OCI-LY1 (cell line): ENCODE results near the gene NOTUM.
A peak's percentile ranks its signal among the peaks of the same experiment; 100 is the strongest.

Experiments
- H2AFZ ChIP-seq: fragments of 200-600 bp; sonication (generic), shearing (Covaris generic); 2 replicates; pipeline ENCODE4 v1.6.0; 2014; ENCODE audit warnings: antibody characterized with exemption, mild to moderate bottlenecking, low read length
- H3F3A ChIP-seq: fragments of 200-600 bp; sonication (generic), shearing (Covaris generic); 2 replicates; pipeline ENCODE4 v1.6.0; 2014; ENCODE audit warnings: mild to moderate bottlenecking, antibody characterized with exemption, low read length, moderate library complexity; ENCODE audit not compliant: insufficient read depth
- H3K27ac ChIP-seq: fragments of 200-600 bp; sonication (generic); 2 replicates; pipeline ENCODE4 v1.5.1; 2014; ENCODE audit warnings: low read length, mixed run types, mild to moderate bottlenecking, low read depth; ENCODE audit not compliant: poor library complexity, severe bottlenecking
- H3K27me3 ChIP-seq: fragments of 200-600 bp; sonication (generic); 2 replicates; pipeline ENCODE4 v1.6.0; 2014; ENCODE audit warnings: antibody characterized with exemption, mild to moderate bottlenecking, low read length, moderate library complexity; ENCODE audit not compliant: insufficient read depth
- H3K36me3 ChIP-seq: fragments of 200-600 bp; sonication (generic); 2 replicates; pipeline ENCODE4 v1.6.1; 2014; ENCODE audit warnings: mild to moderate bottlenecking, antibody characterized with exemption, low read length, moderate library complexity, mixed read lengths; ENCODE audit not compliant: insufficient read depth
- H3K4me1 ChIP-seq: fragments of 200-600 bp; sonication (generic); 2 replicates; pipeline ENCODE4 v1.5.1; 2014; ENCODE audit warnings: mild to moderate bottlenecking, low read length, moderate library complexity; ENCODE audit not compliant: insufficient read depth, severe bottlenecking
- H3K4me2 ChIP-seq: fragments of 200-600 bp; sonication (generic), shearing (Covaris generic); 2 replicates; pipeline ENCODE4 v1.6.1; 2014; ENCODE audit warnings: low read length
- H3K4me3 ChIP-seq: fragments of 200-600 bp; sonication (generic); 2 replicates; pipeline ENCODE4 v1.5.1; 2014; ENCODE audit warnings: low read length, low read depth, mild to moderate bottlenecking, mixed read lengths; ENCODE audit not compliant: poor library complexity, severe bottlenecking
- H3K79me2 ChIP-seq: fragments of 200-600 bp; shearing (Covaris generic); 2 replicates; pipeline ENCODE4 v1.6.1; 2016; ENCODE audit warnings: mixed run types, low read length, mixed read lengths; ENCODE audit not compliant: insufficient read depth
- H3K9ac ChIP-seq: fragments of 200-600 bp; sonication (generic), shearing (Covaris generic); 2 replicates; pipeline ENCODE4 v1.6.1; 2014; ENCODE audit warnings: mild to moderate bottlenecking, low read length, mixed read lengths
- H3K9me2 ChIP-seq: fragments of 200-600 bp; sonication (generic), shearing (Covaris generic); 2 replicates; pipeline ENCODE4 v1.6.1; 2014; ENCODE audit warnings: low read depth, mild to moderate bottlenecking, low read length, mixed read lengths
- H3K9me3 ChIP-seq: fragments of 200-600 bp; shearing (Covaris generic); 2 replicates; pipeline ENCODE4 v1.6.1; 2014; ENCODE audit warnings: low read length, mixed read lengths
- H4K20me1 ChIP-seq: fragments of 200-600 bp; sonication (generic), shearing (Covaris generic); 2 replicates; pipeline ENCODE4 v1.6.0; 2016; ENCODE audit warnings: mild to moderate bottlenecking, low read length; ENCODE audit not compliant: insufficient read depth
- CTCF ChIP-seq: fragments of 200-600 bp; sonication (generic), shearing (Covaris generic); IDR thresholded peaks from 2 replicates; pipeline ENCODE4 v1.5.1; 2017; ENCODE audit warnings: mild to moderate bottlenecking, antibody characterized with exemption, low read length, moderate library complexity, mixed read lengths
- EZH2 ChIP-seq: fragments of 200-600 bp; sonication (generic), shearing (Covaris generic); IDR thresholded peaks from 2 replicates; pipeline ENCODE4 v1.8.0; 2017; ENCODE audit warnings: borderline replicate concordance, mixed run types, mild to moderate bottlenecking, antibody characterized with exemption, low read length, moderate library complexity, mixed read lengths

The NOTUM gene

GRCh38 chr17:81913394-81914102 is 47.4 kb downstream of the NOTUM start:
- H3F3A ChIP-seq, result no peaks in the 10 kb centered on the region
- no peak overlapping the region for H3K4me2 ChIP-seq
- H3K9ac ChIP-seq, result no peak overlapping the region
- no peaks in the 10 kb centered on the region for H3K9me3 ChIP-seq
- TF ChIP-seq EZH2, result no peak
- no peak for TF ChIP-seq CTCF
- H3K27ac ChIP-seq, result no peak overlapping the region
- H2AFZ ChIP-seq, result no peak overlapping the region
- no peaks in the 10 kb centered on the region for H3K79me2 ChIP-seq
- no peaks in the 10 kb centered on the region for H3K9me2 ChIP-seq
- peaks cover 49% of the 10 kb centered on the region for H3K36me3 ChIP-seq
- H4K20me1 ChIP-seq, result no peaks in the 10 kb centered on the region
- no peak overlapping the region for H3K4me3 ChIP-seq
- no peaks in the 10 kb centered on the region for H3K27me3 ChIP-seq
- H3K4me1 ChIP-seq, result peaks cover 36% of the 10 kb centered on the region

GRCh38 chr17:81912441-81913309 is 48.3 kb downstream of the NOTUM start:
- no peak for TF ChIP-seq CTCF
- no peaks in the 10 kb centered on the region for H3K79me2 ChIP-seq
- H3K27ac ChIP-seq, result no peak overlapping the region
- peaks cover 57% of the 10 kb centered on the region for H3K36me3 ChIP-seq
- H3K9ac ChIP-seq, result no peak overlapping the region
- H2AFZ ChIP-seq, result no peak overlapping the region
- H3K27me3 ChIP-seq, result no peaks in the 10 kb centered on the region
- no peaks in the 10 kb centered on the region for H4K20me1 ChIP-seq
- no peaks in the 10 kb centered on the region for H3F3A ChIP-seq
- H3K4me3 ChIP-seq, result no peak overlapping the region
- H3K9me2 ChIP-seq, result no peaks in the 10 kb centered on the region
- no peak overlapping the region for H3K4me2 ChIP-seq
- H3K9me3 ChIP-seq, result no peaks in the 10 kb centered on the region
- peaks cover 31% of the 10 kb centered on the region for H3K4me1 ChIP-seq

GRCh38 chr17:81911969-81912368 is 49.0 kb downstream of the NOTUM start:
- no peaks in the 10 kb centered on the region for H3F3A ChIP-seq
- H3K27ac ChIP-seq, result no peak overlapping the region
- no peak for TF ChIP-seq CTCF
- TF ChIP-seq EZH2, result no peak
- H2AFZ ChIP-seq, result no peak overlapping the region
- H3K9me2 ChIP-seq, result no peaks in the 10 kb centered on the region
- H3K4me1 ChIP-seq, result peaks cover 26% of the 10 kb centered on the region
- no peak overlapping the region for H3K9ac ChIP-seq
- peaks cover 64% of the 10 kb centered on the region for H3K36me3 ChIP-seq
- H3K79me2 ChIP-seq, result no peaks in the 10 kb centered on the region
- H3K4me3 ChIP-seq, result no peak overlapping the region
- no peaks in the 10 kb centered on the region for H3K27me3 ChIP-seq
- H3K9me3 ChIP-seq, result no peaks in the 10 kb centered on the region
- H4K20me1 ChIP-seq, result no peaks in the 10 kb centered on the region
- H3K4me2 ChIP-seq, result peak overlapping the region; percentile 41; the same call in 1 of the 2 replicates
